Gastroesophageal sphincter (tissue), 4 donors: ENCODE measurements around the gene COLGALT1. TPM values are rescaled to one million over a fixed set of nuclear protein-coding genes. Genes with fewer than 3 reads are reported as not detected.
"Not testable (repeated sequence)": the region's sequence is repeated elsewhere in the genome, so short reads cannot be mapped to it uniquely, and the experiment has no call there.

Source experiments
- ATAC-seq: fragments of 150-250 bp; one replicate; pipeline ENCODE4 v1.9.1; 2016; ENCODE audit warnings: mild to moderate bottlenecking, moderate library complexity
- H3K27ac ChIP-seq, 4 donors: fragments of 200-600 bp; sonication (generic) in 3 of 4; 1 replicate in 3 of 4; 2 replicates in 1 of 4; pipeline ENCODE4 v1.5.1; 2016 to 2019
- H3K27me3 ChIP-seq: fragments of 200-600 bp; sonication (generic); one replicate; pipeline ENCODE4 v1.5.1; 2019
- H3K36me3 ChIP-seq, 2 donors: fragments of 200-600 bp; sonication (generic); one replicate each; pipeline ENCODE4 v1.5.1; 2019; ENCODE audit warnings: control low read depth in 1 of 2
- H3K4me1 ChIP-seq, 3 donors: fragments of 200-600 bp; sonication (generic); 1 replicate in 2 of 3; 2 replicates in 1 of 3; pipeline ENCODE4 v1.5.1; 2016 to 2019; ENCODE audit warnings: control low read depth in 2 of 3
- H3K4me3 ChIP-seq, 2 donors: fragments of 200-600 bp; sonication (generic); one replicate each; pipeline ENCODE4 v1.5.1; 2019; ENCODE audit warnings: mild to moderate bottlenecking in 1 of 2, moderate library complexity in 1 of 2
- H3K9me3 ChIP-seq, 3 donors: fragments of 200-600 bp; sonication (generic); one replicate each; pipeline ENCODE4 v1.5.1; 2017 to 2019; ENCODE audit warnings: control low read depth in 2 of 3
- CTCF ChIP-seq, 4 experiments: fragments of 200-600 bp in 2 of 4; fragments of 450-650 bp in 2 of 4; sonication (generic) in 1 of 4; IDR thresholded peaks; one replicate each; pipeline ENCODE4 v1.5.1; 2017 to 2019; ENCODE audit warnings: antibody characterized with exemption in 4 of 4, mild to moderate bottlenecking in 2 of 4, moderate library complexity in 2 of 4
- EP300 ChIP-seq: sonication (generic); formaldehyde crosslinking; IDR thresholded peaks from one replicate; pipeline ENCODE4 v1.6.1; 2017; ENCODE audit warnings: antibody characterized with exemption, mild to moderate bottlenecking
- POLR2A ChIP-seq, 2 donors: fragments of 450-650 bp; IDR thresholded peaks; one replicate each; pipeline ENCODE4 v1.6.1; 2017; ENCODE audit warnings: antibody characterized with exemption in 2 of 2, mild to moderate bottlenecking in 2 of 2, moderate library complexity in 1 of 2
- POLR2AphosphoS5 ChIP-seq: sonication (generic); formaldehyde crosslinking; IDR thresholded peaks from one replicate; pipeline ENCODE4 v1.6.1; 2017; ENCODE audit warnings: antibody characterized with exemption
- WGBS, 2 donors: methylation state at CpG; one replicate each; pipeline ENCODE4 v1.1.5; 2018; ENCODE audit warnings: low coverage in 1 of 2; 5-methylcytosine and 5-hydroxymethylcytosine counted together
- total RNA-seq, 4 donors: library from RNA; depleted of rRNA; stranded (reverse); fragments of >200 nt; gene quantifications; one replicate each; pipeline ENCODE4 v1.1.0, GENCODE V29; 2016

Gene COLGALT1
- total RNA-seq, 4 donors from 2014 or later, result 54.7 to 78.9 (median 61.2) TPM

- peaks cover 0 to 55% of the 10 kb centered on the region in 2 donors for H3K36me3 ChIP-seq
- 60% methylated on average over 1 of the region's 8 CpGs; no CpG with 5 or more reads in 1 of the 2 donors for WGBS, 2 donors
- peaks cover 0 to 8% (median 0%) of the 10 kb centered on the region in 3 donors for H3K4me1 ChIP-seq
- H3K4me3 ChIP-seq, result no peak overlapping the region
- no peak for ATAC-seq
- peaks cover 7% of the 10 kb centered on the region for H3K27me3 ChIP-seq
- no peaks in the 10 kb centered on the region for H3K9me3 ChIP-seq
- H3K27ac ChIP-seq, result no peak overlapping the region
- TF ChIP-seq EP300 (no peak), POLR2AphosphoS5 (no peak), POLR2A (IDR thresholded peaks at IDR 0.05) (no peak), CTCF (IDR thresholded peaks at IDR 0.05) (no peak)
These were observed 27.2 kb downstream of the COLGALT1 start for GRCh38 chr19:17582613-17583012.

GRCh38 chr19:17584132-17584531, 28.7 kb downstream of the COLGALT1 start:
- TF ChIP-seq POLR2AphosphoS5 (no peak), CTCF (IDR thresholded peaks at IDR 0.05) (no peak), EP300 (no peak), POLR2A (IDR thresholded peaks at IDR 0.05) (no peak)
- H3K9me3 ChIP-seq, result no peaks in the 10 kb centered on the region
- H3K36me3 ChIP-seq, result peaks cover 0 to 39% of the 10 kb centered on the region in 2 donors
- H3K4me1 ChIP-seq, result peaks cover 0 to 8% (median 0%) of the 10 kb centered on the region in 3 donors
- H3K27me3 ChIP-seq, result peaks cover 7% of the 10 kb centered on the region
- H3K4me3 ChIP-seq, result no peak overlapping the region
- 62 to 63% methylated on average over 2 to 3 of the region's 3 CpGs for WGBS, 2 donors
- no peak overlapping the region for H3K27ac ChIP-seq
- no peak for ATAC-seq

GRCh38 chr19:17585395-17585794, 29.9 kb downstream of the COLGALT1 start:
- Histone ChIP-seq H3K27me3 (peaks cover 13% of the 10 kb centered on the region), H3K36me3 (peaks cover 0 to 27% of the 10 kb centered on the region in 2 donors)
- not testable (repeated sequence) for ATAC-seq, H3K4me3 ChIP-seq, H3K9me3 ChIP-seq, H3K27ac ChIP-seq, H3K4me1 ChIP-seq
- 38 to 70% methylated on average over 2 to 7 of the region's 7 CpGs for WGBS, 2 donors

DNA sequence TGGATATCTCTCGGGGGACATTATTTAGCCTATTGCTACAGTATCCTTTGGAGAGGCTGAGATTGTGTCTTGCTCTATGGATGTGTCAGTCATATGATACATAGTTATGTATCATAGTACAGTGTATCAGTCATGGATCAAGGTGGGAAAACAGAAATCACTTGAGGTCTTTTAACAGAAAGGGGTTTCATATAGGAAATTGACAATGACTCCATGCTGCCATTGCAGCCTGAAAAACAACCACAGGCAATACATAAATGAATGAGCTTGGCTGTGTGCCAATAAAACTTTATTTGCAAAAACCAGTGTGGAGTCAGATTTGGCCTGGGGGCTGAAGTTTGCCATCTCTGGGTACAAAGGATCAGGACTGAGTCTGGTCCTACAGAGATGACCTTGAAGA, 35.4 kb downstream of the COLGALT1 start:
- TF ChIP-seq CTCF (IDR thresholded peaks at IDR 0.05) (no peak), EP300 (no peak), POLR2AphosphoS5 (no peak), POLR2A (IDR thresholded peaks at IDR 0.05) (no peak)
- WGBS, 2 donors, result 60 to 100% methylated on average over 1 of the region's 1 CpG
- H3K27ac ChIP-seq, result no peak overlapping the region
- H3K4me1 ChIP-seq, result no peaks in the 10 kb centered on the region
- H3K36me3 ChIP-seq, result no peaks in the 10 kb centered on the region
- H3K4me3 ChIP-seq, result no peak overlapping the region
- no peak for ATAC-seq
- peaks cover 36% of the 10 kb centered on the region for H3K27me3 ChIP-seq
- H3K9me3 ChIP-seq, result no peaks in the 10 kb centered on the region

DNA sequence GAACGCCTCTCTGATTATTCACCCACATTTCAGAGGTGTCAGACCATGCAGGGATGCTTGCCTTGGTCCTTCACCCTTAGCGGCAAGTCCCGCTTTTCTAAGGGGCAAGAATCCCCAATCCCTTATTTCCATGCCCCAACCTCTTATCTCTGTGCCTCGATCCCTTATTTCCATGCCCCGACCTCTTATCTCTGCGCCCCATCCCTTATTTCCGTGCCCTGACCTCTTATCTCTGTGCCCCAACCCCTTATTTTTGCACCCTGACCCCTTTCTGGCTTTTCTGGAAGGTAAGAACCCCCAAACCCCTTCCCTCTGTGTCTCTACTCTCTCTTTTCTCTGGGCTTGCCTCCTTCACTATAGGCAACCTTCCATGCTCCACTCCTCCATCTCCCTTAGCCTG, 38.8 kb downstream of the COLGALT1 start:
- not testable (repeated sequence) for H3K4me1 ChIP-seq, H3K9me3 ChIP-seq, H3K36me3 ChIP-seq, H3K4me3 ChIP-seq, ATAC-seq, H3K27ac ChIP-seq
- peaks cover 29% of the 10 kb centered on the region for H3K27me3 ChIP-seq
- WGBS, 2 donors, result 82 to 100% methylated on average over 3 to 7 of the region's 7 CpGs

GRCh38 chr19:17598063-17598462, 42.6 kb downstream of the COLGALT1 start:
- peaks cover 31% of the 10 kb centered on the region for H3K27me3 ChIP-seq
- not testable (repeated sequence) for H3K4me3 ChIP-seq, H3K4me1 ChIP-seq, ATAC-seq, H3K9me3 ChIP-seq, H3K27ac ChIP-seq, H3K36me3 ChIP-seq
- WGBS, 2 donors, result 58 to 73% methylated on average over 2 to 8 of the region's 8 CpGs

- 68 to 82% methylated on average over 6 to 9 of the region's 9 CpGs for WGBS, 2 donors
- no peak for TF ChIP-seq POLR2A (IDR thresholded peaks at IDR 0.05)
- no peak for TF ChIP-seq EP300
- TF ChIP-seq POLR2AphosphoS5, result no peak
- no peak for TF ChIP-seq CTCF (IDR thresholded peaks at IDR 0.05)
- H3K4me3 ChIP-seq, result no peak overlapping the region
- no peaks in the 10 kb centered on the region for H3K4me1 ChIP-seq
- H3K27ac ChIP-seq, result no peak overlapping the region
- no peaks in the 10 kb centered on the region for H3K9me3 ChIP-seq
- peaks cover 40% of the 10 kb centered on the region for H3K27me3 ChIP-seq
- ATAC-seq, result no peak
- H3K36me3 ChIP-seq, result no peaks in the 10 kb centered on the region
These were observed 43.5 kb downstream of the COLGALT1 start for GRCh38 chr19:17598953-17599352.
